MM.1S (cell line): ENCODE results near the gene CFAP46.

ENCODE experiments used
- DNase-seq: peaks from one replicate; pipeline ENCODE4 v3.0.0-alpha.2; 2015
- H2AFZ ChIP-seq: fragments of 300-600 bp; sonication (generic); 2 replicates; pipeline ENCODE4 v1.6.0; 2016; ENCODE audit warnings: antibody characterized with exemption, low read length
- H3F3A ChIP-seq: fragments of 300-600 bp; sonication (generic); 2 replicates; pipeline ENCODE4 v1.6.1; 2016; ENCODE audit warnings: mild to moderate bottlenecking, antibody characterized with exemption, low read length, moderate library complexity, mixed read lengths; ENCODE audit not compliant: insufficient read depth
- H3K27ac ChIP-seq: fragments of 300-600 bp; sonication (generic); 2 replicates; pipeline ENCODE4 v1.5.1; 2016; ENCODE audit warnings: mild to moderate bottlenecking, low read length
- H3K27me3 ChIP-seq: fragments of 300-600 bp; sonication (generic); replicated peaks from 2 replicates; pipeline ENCODE4 v1.6.0; 2016; ENCODE audit warnings: low read length; ENCODE audit not compliant: insufficient read depth
- H3K36me3 ChIP-seq: fragments of 300-600 bp; sonication (generic); replicated peaks from 2 replicates; pipeline ENCODE4 v1.6.1; 2016; ENCODE audit warnings: mild to moderate bottlenecking, low read length, mixed read lengths; ENCODE audit not compliant: insufficient read depth
- H3K4me1 ChIP-seq: fragments of 300-600 bp; sonication (generic); 2 replicates; pipeline ENCODE4 v1.6.1; 2016; ENCODE audit warnings: low read length, mixed read lengths
- H3K4me2 ChIP-seq: fragments of 300-600 bp; sonication (generic); 2 replicates; pipeline ENCODE4 v1.6.0; 2016; ENCODE audit warnings: low read depth, low read length
- H3K4me3 ChIP-seq: fragments of 300-600 bp; sonication (generic); 2 replicates; pipeline ENCODE4 v1.5.1; 2016; ENCODE audit warnings: low read length, mixed read lengths
- H3K79me2 ChIP-seq: fragments of 300-600 bp; sonication (generic); 2 replicates; pipeline ENCODE4 v1.6.1; 2016; ENCODE audit warnings: mixed run types, low read length, mixed read lengths
- H3K9ac ChIP-seq: fragments of 300-600 bp; sonication (generic); 2 replicates; pipeline ENCODE4 v1.6.1; 2016; ENCODE audit warnings: low read length, mixed read lengths
- H3K9me2 ChIP-seq: fragments of 300-600 bp; sonication (generic); replicated peaks from 2 replicates; pipeline ENCODE4 v1.6.1; 2016; ENCODE audit warnings: mild to moderate bottlenecking, low read length, mixed read lengths; ENCODE audit not compliant: insufficient read depth
- H3K9me3 ChIP-seq: fragments of 300-600 bp; sonication (generic); replicated peaks from 2 replicates; pipeline ENCODE4 v1.6.1; 2016; ENCODE audit warnings: mild to moderate bottlenecking, low read length, mixed read lengths; ENCODE audit not compliant: insufficient read depth
- H4K20me1 ChIP-seq: fragments of 300-600 bp; sonication (generic); 2 replicates; pipeline ENCODE4 v1.6.1; 2016; ENCODE audit warnings: mild to moderate bottlenecking, low read length, moderate library complexity, mixed read lengths; ENCODE audit not compliant: insufficient read depth
- EZH2 ChIP-seq: fragments of 300-600 bp; sonication (generic); optimal IDR thresholded peaks from 2 replicates; pipeline ENCODE3; 2017; ENCODE audit warnings: low read depth, mild to moderate bottlenecking, antibody characterized with exemption, low read length, mixed read lengths
- EZH2phosphoT487 ChIP-seq: fragments of 300-600 bp; sonication (generic); IDR thresholded peaks from 2 replicates; pipeline ENCODE4 v1.6.1; 2018; ENCODE audit warnings: antibody characterized with exemption, low read length
- TF ChIP-seq, protein P1 (sequence below): fragments of 300-600 bp; sonication (generic); IDR thresholded peaks from 2 replicates; pipeline ENCODE4 v1.5.1; 2016; ENCODE audit warnings: antibody characterized with exemption, low read length, mixed read lengths

Gene CFAP46

DNA sequence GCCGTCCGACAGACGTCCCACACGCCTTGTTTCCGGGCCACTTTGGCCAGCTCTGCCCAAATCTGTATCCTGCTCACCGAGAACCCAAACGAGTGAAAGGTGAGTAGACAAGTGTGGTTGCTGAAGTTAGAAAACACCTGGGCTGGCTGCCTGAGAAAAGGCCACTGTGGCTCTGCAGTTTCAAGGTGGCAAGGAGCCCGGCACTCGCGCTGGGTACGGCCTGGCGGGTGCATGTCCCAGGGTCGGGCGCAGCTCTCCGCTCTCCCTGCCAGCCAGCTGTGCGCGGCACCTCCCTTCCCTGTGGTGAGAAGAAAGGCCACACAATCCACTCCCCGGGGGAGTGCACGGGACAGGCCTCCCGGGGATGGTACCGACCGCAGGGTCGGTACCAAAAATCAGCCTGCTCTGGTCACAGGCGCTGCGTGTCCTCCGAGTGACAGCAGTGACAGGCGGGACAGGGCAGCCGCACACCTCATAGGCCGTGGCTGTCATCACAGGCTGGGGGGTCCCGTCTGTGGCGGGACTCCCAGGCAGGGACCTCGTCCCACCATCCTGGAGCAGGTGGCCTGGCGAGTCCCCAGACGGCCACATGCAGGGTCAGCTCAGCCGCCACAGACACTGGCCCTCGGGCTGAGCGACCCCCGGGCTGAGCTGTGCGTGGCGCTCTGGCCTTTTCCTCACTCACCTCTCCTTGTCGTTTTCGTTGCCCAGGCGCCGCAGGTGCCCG is 22.8 kb downstream of the CFAP46 start:
- H3K27me3 ChIP-seq = peaks cover 33% of the 10 kb centered on the region
- no peaks in the 10 kb centered on the region for H3K9me2 ChIP-seq
- H3K27ac ChIP-seq = no peak overlapping the region
- no peaks in the 10 kb centered on the region for H3K9me3 ChIP-seq
- H3F3A ChIP-seq = no peaks in the 10 kb centered on the region
- no peaks in the 10 kb centered on the region for H3K79me2 ChIP-seq
- no peak overlapping the region for H2AFZ ChIP-seq
- no peak overlapping the region for H3K4me3 ChIP-seq
- H3K36me3 ChIP-seq = no peaks in the 10 kb centered on the region
- TF ChIP-seq, protein P1, sequence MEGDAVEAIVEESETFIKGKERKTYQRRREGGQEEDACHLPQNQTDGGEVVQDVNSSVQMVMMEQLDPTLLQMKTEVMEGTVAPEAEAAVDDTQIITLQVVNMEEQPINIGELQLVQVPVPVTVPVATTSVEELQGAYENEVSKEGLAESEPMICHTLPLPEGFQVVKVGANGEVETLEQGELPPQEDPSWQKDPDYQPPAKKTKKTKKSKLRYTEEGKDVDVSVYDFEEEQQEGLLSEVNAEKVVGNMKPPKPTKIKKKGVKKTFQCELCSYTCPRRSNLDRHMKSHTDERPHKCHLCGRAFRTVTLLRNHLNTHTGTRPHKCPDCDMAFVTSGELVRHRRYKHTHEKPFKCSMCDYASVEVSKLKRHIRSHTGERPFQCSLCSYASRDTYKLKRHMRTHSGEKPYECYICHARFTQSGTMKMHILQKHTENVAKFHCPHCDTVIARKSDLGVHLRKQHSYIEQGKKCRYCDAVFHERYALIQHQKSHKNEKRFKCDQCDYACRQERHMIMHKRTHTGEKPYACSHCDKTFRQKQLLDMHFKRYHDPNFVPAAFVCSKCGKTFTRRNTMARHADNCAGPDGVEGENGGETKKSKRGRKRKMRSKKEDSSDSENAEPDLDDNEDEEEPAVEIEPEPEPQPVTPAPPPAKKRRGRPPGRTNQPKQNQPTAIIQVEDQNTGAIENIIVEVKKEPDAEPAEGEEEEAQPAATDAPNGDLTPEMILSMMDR = no peak
- TF ChIP-seq EZH2 (no peak), EZH2phosphoT487 (no peak)
- H3K4me2 ChIP-seq = no peak overlapping the region
- H4K20me1 ChIP-seq = no peaks in the 10 kb centered on the region
- no peaks in the 10 kb centered on the region for H3K4me1 ChIP-seq
- DNase-seq = no peak
- H3K9ac ChIP-seq = no peak overlapping the region

DNA sequence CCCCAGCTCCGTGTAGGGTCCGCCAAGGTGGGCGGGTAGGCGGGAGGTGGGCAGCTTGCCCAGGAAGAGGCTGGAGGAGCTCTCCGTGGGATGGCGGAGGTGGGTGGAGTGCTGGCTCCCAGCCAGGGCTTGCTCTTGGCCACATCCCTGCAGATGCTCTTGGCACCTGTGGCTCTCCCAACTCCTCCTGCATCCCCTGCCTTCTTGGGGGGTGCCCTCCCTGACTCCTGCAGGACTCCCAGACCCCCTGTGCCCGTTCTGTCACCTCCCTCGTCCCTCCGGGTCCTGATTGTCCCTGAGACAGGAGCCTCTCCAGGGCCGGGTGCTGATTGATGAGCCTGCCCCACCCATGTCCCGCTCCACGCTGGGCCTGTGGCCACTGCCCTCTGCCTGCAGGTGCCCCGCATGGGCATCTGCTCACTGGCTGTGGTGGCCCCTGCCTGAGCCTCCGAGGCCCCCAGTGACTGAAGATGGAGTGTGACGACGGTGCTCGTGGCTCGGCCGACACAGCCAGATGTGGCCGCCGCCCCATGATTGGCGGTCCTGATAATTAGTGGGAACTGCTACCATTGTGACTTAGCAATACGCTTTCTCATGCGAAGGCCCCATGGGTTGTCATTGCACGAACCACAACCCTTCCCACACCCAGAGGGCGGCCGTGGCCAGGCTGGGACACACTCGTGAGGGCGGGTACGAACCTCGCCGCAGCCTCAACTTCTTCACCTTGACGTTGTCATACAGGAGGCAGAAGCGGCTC is 23.6 kb downstream of the CFAP46 start:
- TF ChIP-seq EZH2 (no peak), EZH2phosphoT487 (no peak)
- TF ChIP-seq, protein P1 = no peak
- Histone ChIP-seq H4K20me1 (no peaks in the 10 kb centered on the region), H3K9me3 (no peaks in the 10 kb centered on the region), H3K36me3 (no peaks in the 10 kb centered on the region), H3K4me3 (no peak overlapping the region), H3K9ac (no peak overlapping the region), H3K27ac (no peak overlapping the region), H3K9me2 (no peaks in the 10 kb centered on the region), H2AFZ (no peak overlapping the region), H3K4me1 (no peaks in the 10 kb centered on the region), H3K79me2 (no peaks in the 10 kb centered on the region), H3K27me3 (peaks cover 33% of the 10 kb centered on the region), H3K4me2 (no peak overlapping the region), H3F3A (no peaks in the 10 kb centered on the region)
- no peak for DNase-seq

DNA sequence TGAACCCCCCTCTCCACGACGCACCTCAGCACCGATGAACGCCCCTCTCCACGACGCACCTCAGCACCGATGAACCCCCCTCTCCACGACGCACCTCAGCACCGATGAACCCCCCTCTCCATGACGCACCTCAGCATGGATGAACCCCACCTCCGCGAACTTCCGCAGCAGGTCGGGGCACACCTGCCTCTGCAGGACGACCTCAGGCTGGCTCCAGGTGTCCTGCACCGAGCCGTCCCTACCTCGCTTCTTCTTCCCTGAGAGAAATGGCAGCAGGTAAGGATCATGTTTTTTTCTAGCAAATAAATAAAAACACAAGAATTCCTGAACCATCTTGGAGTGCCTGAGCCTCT is 24.1 kb downstream of the CFAP46 start:
- H3K9me3 ChIP-seq = no peaks in the 10 kb centered on the region
- DNase-seq = no peak
- H3K36me3 ChIP-seq = no peaks in the 10 kb centered on the region
- H4K20me1 ChIP-seq = no peaks in the 10 kb centered on the region
- no peak overlapping the region for H3K27ac ChIP-seq
- H3F3A ChIP-seq = no peaks in the 10 kb centered on the region
- H3K27me3 ChIP-seq = peaks cover 33% of the 10 kb centered on the region
- no peak overlapping the region for H3K4me3 ChIP-seq
- TF ChIP-seq EZH2phosphoT487 (no peak), EZH2 (no peak)
- TF ChIP-seq, protein P1 = no peak
- H3K79me2 ChIP-seq = no peaks in the 10 kb centered on the region
- no peak overlapping the region for H2AFZ ChIP-seq
- H3K9ac ChIP-seq = no peak overlapping the region
- no peaks in the 10 kb centered on the region for H3K4me1 ChIP-seq
- no peak overlapping the region for H3K4me2 ChIP-seq
- no peaks in the 10 kb centered on the region for H3K9me2 ChIP-seq
